Liver (tissue), 9 donors: ENCODE data around the gene SRPK1. TPM values are rescaled to one million over a fixed set of nuclear protein-coding genes. Genes with fewer than 3 reads are reported as not detected.

Source experiments
- DNase-seq: peaks from one replicate; pipeline ENCODE4 v3.0.0-alpha.2; 2017; ENCODE audit warnings: low spot score
- H3K27ac ChIP-seq, 2 donors: one replicate each; pipeline ENCODE4 v1.7.0; 2013; ENCODE audit warnings: inconsistent platforms in 2 of 2, low read length in 2 of 2, control low read depth in 1 of 2, low read depth in 1 of 2, mild to moderate bottlenecking in 1 of 2
- H3K27me3 ChIP-seq, 4 donors: one replicate each; pipeline versions ENCODE4 v1.6.1 to v1.7.0; 2013; ENCODE audit warnings: low read length in 3 of 4, inconsistent platforms in 1 of 4, mild to moderate bottlenecking in 1 of 4, moderate library complexity in 1 of 4; ENCODE audit not compliant: control insufficient read depth in 4 of 4, insufficient read depth in 4 of 4
- H3K36me3 ChIP-seq, 4 donors: one replicate each; pipeline versions ENCODE4 v1.6.1 to v1.7.0; 2013; ENCODE audit warnings: low read length in 3 of 4, mild to moderate bottlenecking in 3 of 4, low read depth in 1 of 4, moderate library complexity in 1 of 4; ENCODE audit not compliant: control insufficient read depth in 4 of 4, insufficient read depth in 3 of 4
- H3K4me1 ChIP-seq, 4 donors: one replicate each; pipeline versions ENCODE4 v1.6.1 to v1.7.0; 2013; ENCODE audit warnings: low read length in 3 of 4, mild to moderate bottlenecking in 3 of 4, moderate library complexity in 1 of 4; ENCODE audit not compliant: control insufficient read depth in 4 of 4, insufficient read depth in 4 of 4
- H3K4me3 ChIP-seq, 3 donors: one replicate each; pipeline versions ENCODE4 v1.6.1 to v1.7.0; 2013; ENCODE audit warnings: low read length in 3 of 3, control low read depth in 1 of 3, low read depth in 1 of 3, mild to moderate bottlenecking in 1 of 3
- H3K9ac ChIP-seq, 2 donors: one replicate each; pipeline ENCODE4 v1.7.0; 2013; ENCODE audit warnings: low read length in 2 of 2, mild to moderate bottlenecking in 2 of 2, moderate library complexity in 2 of 2, control low read depth in 1 of 2, low read depth in 1 of 2
- H3K9me3 ChIP-seq, 4 donors: one replicate each; pipeline versions ENCODE4 v1.6.1 to v1.7.0; 2013; ENCODE audit warnings: low read length in 3 of 4; ENCODE audit not compliant: control insufficient read depth in 4 of 4
- ATF3 ChIP-seq: IDR thresholded peaks from 2 replicates; pipeline ENCODE4 v1.6.1; 2016; ENCODE audit warnings: antibody characterized with exemption
- CTCF ChIP-seq: fragments of 150-350 bp; IDR thresholded peaks from 2 replicates; pipeline ENCODE4 v1.5.1; 2017; ENCODE audit warnings: improper control_type of control experiment, low read depth, low read length; ENCODE audit not compliant: missing input control
- EGR1 ChIP-seq, 2 donors: IDR thresholded peaks; 2 replicates each; pipeline ENCODE4 v1.6.1; 2016 to 2018; ENCODE audit warnings: antibody characterized with exemption in 2 of 2, low read depth in 2 of 2
- FOXA1 ChIP-seq: IDR thresholded peaks from 2 replicates; pipeline ENCODE4 v1.6.1; 2016; ENCODE audit warnings: antibody characterized with exemption
- GABPA ChIP-seq, 2 donors: IDR thresholded peaks in 1 of 2; conservative IDR thresholded peaks in 1 of 2; 2 replicates each; pipeline ENCODE4 v1.6.1; 2016; ENCODE audit warnings: antibody characterized with exemption in 2 of 2, mild to moderate bottlenecking in 1 of 2, moderate library complexity in 1 of 2
- HNF4A ChIP-seq, 2 donors: conservative IDR thresholded peaks; 2 replicates each; pipeline ENCODE4 v1.6.1; 2016; ENCODE audit warnings: antibody characterized with exemption in 2 of 2, mild to moderate bottlenecking in 2 of 2
- HNF4G ChIP-seq: IDR thresholded peaks from 2 replicates; pipeline ENCODE4 v1.6.1; 2016; ENCODE audit warnings: antibody characterized with exemption
- JUND ChIP-seq, 2 donors: IDR thresholded peaks; 2 replicates each; pipeline ENCODE4 v1.6.1; 2016; ENCODE audit warnings: antibody characterized with exemption in 2 of 2
- NR2F2 ChIP-seq: IDR thresholded peaks from 2 replicates; pipeline ENCODE4 v1.6.1; 2016; ENCODE audit warnings: antibody characterized with exemption
- RAD21 ChIP-seq, 2 donors: IDR thresholded peaks; 2 replicates each; pipeline ENCODE4 v1.6.1; 2016; ENCODE audit warnings: antibody characterized with exemption in 2 of 2, mild to moderate bottlenecking in 2 of 2
- RXRA ChIP-seq, 2 donors: IDR thresholded peaks; 2 replicates each; pipeline ENCODE4 v1.6.1; 2017 to 2018; ENCODE audit warnings: antibody characterized with exemption in 2 of 2, mild to moderate bottlenecking in 1 of 2
- SP1 ChIP-seq: IDR thresholded peaks from 2 replicates; pipeline ENCODE4 v1.6.1; 2018; ENCODE audit warnings: antibody characterized with exemption, mild to moderate bottlenecking
- YY1 ChIP-seq: IDR thresholded peaks from 2 replicates; pipeline ENCODE4 v1.6.1; 2016; ENCODE audit warnings: antibody characterized with exemption, mild to moderate bottlenecking
- WGBS: extraction: QIAGEN DNeasy Blood & Tissue Kit; methylation state at CpG from one replicate; pipeline ENCODE4 v1.1.7; 2013; 5-methylcytosine and 5-hydroxymethylcytosine counted together
- polyA plus RNA-seq, 2 donors: library from polyadenylated mRNA; stranded (reverse) in 1 of 2; unstranded in 1 of 2; fragments of 200-250 nt in 1 of 2; fragments of >200 nt in 1 of 2; fragmentation: Nextera tagmentation in 1 of 2; extraction: Ambion mirVana in 1 of 2; gene quantifications; one replicate each; pipeline versions ENCODE4 v1.2.1 to v1.2.3, GENCODE V29; 2013 to 2015
- total RNA-seq, 2 donors: library from RNA; depleted of rRNA; stranded (reverse); fragments of >200 nt; gene quantifications; one replicate each; pipeline ENCODE4 v1.2.3, GENCODE V29; 2014
- TF ChIP-seq, protein P1 (sequence below): IDR thresholded peaks from 2 replicates; pipeline ENCODE4 v1.6.1; 2016; ENCODE audit warnings: antibody characterized with exemption
- TF ChIP-seq, protein P2 (sequence below): IDR thresholded peaks from 2 replicates; pipeline ENCODE4 v1.6.1; 2016; ENCODE audit warnings: antibody characterized with exemption
- TF ChIP-seq, protein P3 (sequence below): IDR thresholded peaks from 2 replicates; pipeline ENCODE4 v1.6.1; 2016; ENCODE audit warnings: antibody characterized with exemption, mild to moderate bottlenecking
- donor health status: healthy.
- donor health status: healthy.
- donor health status: healthy.
- donor health status: healthy.
- donor health status: healthy.

SRPK1 gene
- total and polyA plus RNA-seq, 4 donors, result 11.9 to 41.2 (median 32.9) TPM

- peak; percentile 20 for TF ChIP-seq YY1
- no peak for TF ChIP-seq HNF4A (conservative IDR thresholded peaks at IDR 0.05)
- TF ChIP-seq SP1, result peak; percentile 48
- no peak for TF ChIP-seq RAD21 (IDR thresholded peaks at IDR 0.05)
- TF ChIP-seq FOXA1, result no peak
- peak; percentile 47 to 66 for TF ChIP-seq RXRA (IDR thresholded peaks at IDR 0.05)
- no peaks in the 10 kb centered on the region for H3K9me3 ChIP-seq
- no peaks in the 10 kb centered on the region for H3K4me1 ChIP-seq
- H3K36me3 ChIP-seq, result no peaks in the 10 kb centered on the region
- no peak overlapping the region for H3K4me3 ChIP-seq
- H3K27ac ChIP-seq, result no peak overlapping the region
- WGBS, result 75% methylated on average over 5 of the region's 5 CpGs
- no peaks in the 10 kb centered on the region for H3K27me3 ChIP-seq
- no peak for DNase-seq
- H3K9ac ChIP-seq, result no peak overlapping the region
These were observed 96.2 kb downstream of the SRPK1 start for GRCh38 chr6:35824552-35825192.

DNA sequence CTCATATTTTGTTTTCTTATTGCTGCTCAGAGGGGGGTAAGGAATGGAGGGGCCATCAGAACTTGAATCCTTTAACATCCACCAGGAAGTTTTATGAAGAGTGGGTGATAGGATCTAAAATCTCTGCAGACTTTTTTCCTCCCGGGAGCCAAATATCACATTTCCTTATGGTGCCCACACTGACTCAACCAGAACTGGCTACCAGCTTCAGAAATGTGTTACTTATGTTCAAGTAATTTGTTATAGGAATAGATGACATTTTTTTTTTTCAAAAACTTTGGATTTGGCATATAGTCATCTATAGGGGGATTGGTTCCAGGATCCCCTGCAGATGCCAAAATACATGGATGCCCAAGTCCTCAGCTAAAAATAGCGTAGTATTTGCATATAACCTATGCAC, 97.3 kb downstream of the SRPK1 start:
- H3K27ac ChIP-seq, result no peak overlapping the region
- no peak for DNase-seq
- no peaks in the 10 kb centered on the region for H3K27me3 ChIP-seq
- H3K9me3 ChIP-seq, result no peaks in the 10 kb centered on the region
- TF ChIP-seq RXRA (IDR thresholded peaks at IDR 0.05) (no peak), EGR1 (IDR thresholded peaks at IDR 0.05; ENCODE audit: low read depth in 2 of 2) (no peak), CTCF (no peak), NR2F2 (no peak), HNF4G (no peak), JUND (IDR thresholded peaks at IDR 0.05) (no peak), ATF3 (no peak)
- TF ChIP-seq, protein P1, sequence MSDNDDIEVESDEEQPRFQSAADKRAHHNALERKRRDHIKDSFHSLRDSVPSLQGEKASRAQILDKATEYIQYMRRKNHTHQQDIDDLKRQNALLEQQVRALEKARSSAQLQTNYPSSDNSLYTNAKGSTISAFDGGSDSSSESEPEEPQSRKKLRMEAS, result no peak
- TF ChIP-seq, protein P2, sequence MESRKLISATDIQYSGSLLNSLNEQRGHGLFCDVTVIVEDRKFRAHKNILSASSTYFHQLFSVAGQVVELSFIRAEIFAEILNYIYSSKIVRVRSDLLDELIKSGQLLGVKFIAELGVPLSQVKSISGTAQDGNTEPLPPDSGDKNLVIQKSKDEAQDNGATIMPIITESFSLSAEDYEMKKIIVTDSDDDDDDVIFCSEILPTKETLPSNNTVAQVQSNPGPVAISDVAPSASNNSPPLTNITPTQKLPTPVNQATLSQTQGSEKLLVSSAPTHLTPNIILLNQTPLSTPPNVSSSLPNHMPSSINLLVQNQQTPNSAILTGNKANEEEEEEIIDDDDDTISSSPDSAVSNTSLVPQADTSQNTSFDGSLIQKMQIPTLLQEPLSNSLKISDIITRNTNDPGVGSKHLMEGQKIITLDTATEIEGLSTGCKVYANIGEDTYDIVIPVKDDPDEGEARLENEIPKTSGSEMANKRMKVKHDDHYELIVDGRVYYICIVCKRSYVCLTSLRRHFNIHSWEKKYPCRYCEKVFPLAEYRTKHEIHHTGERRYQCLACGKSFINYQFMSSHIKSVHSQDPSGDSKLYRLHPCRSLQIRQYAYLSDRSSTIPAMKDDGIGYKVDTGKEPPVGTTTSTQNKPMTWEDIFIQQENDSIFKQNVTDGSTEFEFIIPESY, result no peak
- no peaks in the 10 kb centered on the region for H3K36me3 ChIP-seq
- no peak overlapping the region for H3K4me3 ChIP-seq
- no peak overlapping the region for H3K9ac ChIP-seq
- H3K4me1 ChIP-seq, result no peaks in the 10 kb centered on the region
- WGBS, result 98% methylated on average over 2 of the region's 2 CpGs

GRCh38 chr6:35817515-35817914, 103.4 kb downstream of the SRPK1 start:
- H3K36me3 ChIP-seq, result no peaks in the 10 kb centered on the region
- H3K27me3 ChIP-seq, result no peaks in the 10 kb centered on the region
- H3K27ac ChIP-seq, result no peak overlapping the region
- H3K4me1 ChIP-seq, result no peaks in the 10 kb centered on the region
- DNase-seq, result no peak
- peaks cover 0 to 3% (median 0%) of the 10 kb centered on the region in 4 donors for H3K9me3 ChIP-seq
- no peak overlapping the region for H3K9ac ChIP-seq
- H3K4me3 ChIP-seq, result no peak overlapping the region
- TF ChIP-seq CTCF (no peak), HNF4G (no peak), NR2F2 (no peak), YY1 (no peak), ATF3 (no peak), GABPA (IDR thresholded peaks at IDR 0.05 in 1 of 2, conservative IDR thresholded peaks at IDR 0.05 in 1 of 2) (no peak), JUND (IDR thresholded peaks at IDR 0.05) (no peak), HNF4A (conservative IDR thresholded peaks at IDR 0.05) (no peak), FOXA1 (no peak), RAD21 (IDR thresholded peaks at IDR 0.05) (no peak)
- TF ChIP-seq, protein P3, sequence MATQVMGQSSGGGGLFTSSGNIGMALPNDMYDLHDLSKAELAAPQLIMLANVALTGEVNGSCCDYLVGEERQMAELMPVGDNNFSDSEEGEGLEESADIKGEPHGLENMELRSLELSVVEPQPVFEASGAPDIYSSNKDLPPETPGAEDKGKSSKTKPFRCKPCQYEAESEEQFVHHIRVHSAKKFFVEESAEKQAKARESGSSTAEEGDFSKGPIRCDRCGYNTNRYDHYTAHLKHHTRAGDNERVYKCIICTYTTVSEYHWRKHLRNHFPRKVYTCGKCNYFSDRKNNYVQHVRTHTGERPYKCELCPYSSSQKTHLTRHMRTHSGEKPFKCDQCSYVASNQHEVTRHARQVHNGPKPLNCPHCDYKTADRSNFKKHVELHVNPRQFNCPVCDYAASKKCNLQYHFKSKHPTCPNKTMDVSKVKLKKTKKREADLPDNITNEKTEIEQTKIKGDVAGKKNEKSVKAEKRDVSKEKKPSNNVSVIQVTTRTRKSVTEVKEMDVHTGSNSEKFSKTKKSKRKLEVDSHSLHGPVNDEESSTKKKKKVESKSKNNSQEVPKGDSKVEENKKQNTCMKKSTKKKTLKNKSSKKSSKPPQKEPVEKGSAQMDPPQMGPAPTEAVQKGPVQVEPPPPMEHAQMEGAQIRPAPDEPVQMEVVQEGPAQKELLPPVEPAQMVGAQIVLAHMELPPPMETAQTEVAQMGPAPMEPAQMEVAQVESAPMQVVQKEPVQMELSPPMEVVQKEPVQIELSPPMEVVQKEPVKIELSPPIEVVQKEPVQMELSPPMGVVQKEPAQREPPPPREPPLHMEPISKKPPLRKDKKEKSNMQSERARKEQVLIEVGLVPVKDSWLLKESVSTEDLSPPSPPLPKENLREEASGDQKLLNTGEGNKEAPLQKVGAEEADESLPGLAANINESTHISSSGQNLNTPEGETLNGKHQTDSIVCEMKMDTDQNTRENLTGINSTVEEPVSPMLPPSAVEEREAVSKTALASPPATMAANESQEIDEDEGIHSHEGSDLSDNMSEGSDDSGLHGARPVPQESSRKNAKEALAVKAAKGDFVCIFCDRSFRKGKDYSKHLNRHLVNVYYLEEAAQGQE, result no peak
